Cardiac muscle cell (in vitro differentiated cells and primary cell): ENCODE data around the gene PCSK4. TPM values are rescaled to one million over a fixed set of nuclear protein-coding genes. Genes with fewer than 3 reads are reported as not detected.
"Not testable (repeated sequence)": the region's sequence is repeated elsewhere in the genome, so short reads cannot be mapped to it uniquely, and the experiment has no call there.

ENCODE experiments used
- DNase-seq, 2 donors: peaks; one replicate each; pipeline versions ENCODE4 v3.0.0 to v3.0.0-alpha.2; 2010 to 2017; ENCODE audit warnings: low read depth in 1 of 2, low spot score in 1 of 2
- H3K27ac ChIP-seq: fragments of 200-600 bp; sonication (generic); 2 replicates; pipeline ENCODE4 v1.5.1; 2016
- H3K27me3 ChIP-seq: fragments of 200-600 bp; sonication (generic); 2 replicates; pipeline ENCODE4 v1.6.0; 2016; ENCODE audit warnings: control low read depth
- H3K36me3 ChIP-seq: fragments of 200-600 bp; sonication (generic); 2 replicates; pipeline ENCODE4 v1.5.1; 2016; ENCODE audit warnings: control low read depth
- H3K4me1 ChIP-seq: fragments of 200-600 bp; sonication (generic); 2 replicates; pipeline ENCODE4 v1.8.1; 2017; ENCODE audit warnings: low read depth, mild to moderate bottlenecking, mixed run types
- H3K4me3 ChIP-seq: fragments of 200-600 bp; sonication (generic); 2 replicates; pipeline ENCODE4 v1.5.1; 2016; ENCODE audit warnings: mild to moderate bottlenecking
- H3K9me3 ChIP-seq: fragments of 200-600 bp; sonication (generic); 2 replicates; pipeline ENCODE4 v1.5.1; 2017; ENCODE audit warnings: low read depth, mild to moderate bottlenecking, control low read depth
- polyA plus RNA-seq: library from polyadenylated mRNA; unstranded; fragments of >200 nt; fragmentation: Nextera tagmentation; extraction: Ambion mirVana; gene quantifications from 2 replicates; pipeline ENCODE4 v1.2.1, GENCODE V29; 2016
- total RNA-seq: library from RNA; depleted of rRNA; stranded (reverse); fragments of >200 nt; gene quantifications from 2 replicates; pipeline ENCODE4 v1.2.3, GENCODE V29; 2016
- TF ChIP-seq, protein P1 (sequence below): IDR thresholded peaks from 2 replicates; pipeline ENCODE4 v1.5.1; 2012; ENCODE audit warnings: low read depth, mild to moderate bottlenecking, low read length

Gene PCSK4
- total and polyA plus RNA-seq, 2 experiments from 2014 or later: 9.6 to 28.6 TPM

DNA sequence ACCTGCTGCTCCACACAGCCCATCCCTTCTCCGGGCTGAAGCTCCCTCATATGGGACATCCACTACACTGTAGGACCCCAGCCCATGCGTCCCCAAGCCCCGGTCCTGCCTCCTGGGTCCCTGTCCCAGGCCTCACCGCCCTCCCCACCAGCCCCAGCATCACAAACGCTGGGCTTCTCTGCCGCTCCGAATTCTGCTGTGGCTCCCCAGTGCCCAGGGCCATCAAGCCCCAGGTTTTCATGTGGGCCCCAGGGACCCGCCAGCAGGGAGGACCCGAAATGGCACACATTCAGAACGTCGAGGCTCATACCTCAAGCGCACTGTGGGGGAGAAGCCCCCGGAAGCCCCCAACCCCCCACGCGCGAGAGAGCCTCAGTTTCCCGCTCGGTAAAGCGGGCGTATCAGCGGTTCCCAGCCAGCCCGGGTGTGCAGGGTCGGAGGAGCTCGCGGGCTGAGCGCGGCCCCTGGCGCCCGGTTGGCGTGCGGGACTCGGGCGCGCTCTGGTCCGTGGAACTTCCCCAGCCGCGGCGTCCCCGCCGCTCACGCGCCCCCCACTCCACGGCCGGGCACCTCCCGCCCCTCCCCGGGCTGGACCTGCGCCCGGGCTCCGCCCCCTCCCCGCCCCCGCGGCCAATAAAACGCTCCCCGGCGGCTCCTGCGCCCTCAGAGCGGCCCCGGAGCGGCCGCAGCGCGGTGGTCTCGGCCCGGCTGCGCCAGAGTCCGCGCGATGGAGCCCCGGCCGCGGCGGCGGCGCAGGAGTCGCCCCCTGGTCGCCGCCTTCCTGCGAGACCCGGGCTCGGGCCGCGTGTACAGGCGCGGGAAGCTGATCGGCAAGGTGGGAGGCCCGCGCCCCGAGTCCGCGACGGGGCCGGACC is 33.5 kb upstream of the PCSK4 start, which contains the start of gene PLK5:
PLK5 (plus strand) TSS at position 666 of the 875 bp plus-strand sequence. CDS start 2,920 bp downstream, outside the sequence.
- peak in 1 of 2 donors; percentile 42 for DNase-seq

DNA sequence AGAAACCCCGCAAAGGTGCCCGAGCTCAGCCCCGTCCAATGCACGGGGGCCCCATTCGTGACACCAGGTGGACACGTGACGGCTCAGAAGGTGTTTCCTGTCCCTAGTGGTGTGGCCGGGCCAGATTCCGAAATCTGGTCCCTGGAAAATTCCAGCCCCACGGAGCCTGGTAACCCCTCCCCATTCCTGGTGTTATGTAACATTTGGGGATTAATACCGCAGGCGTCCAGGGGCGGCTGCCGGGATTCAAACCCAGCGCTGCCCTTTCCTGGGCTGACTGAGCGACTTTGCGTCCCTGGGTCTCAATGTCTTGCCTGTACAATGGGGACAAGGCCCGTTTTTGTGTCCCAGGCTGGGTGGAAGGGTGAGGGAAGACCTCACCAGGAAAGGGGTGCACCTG is 32.7 kb upstream of the PCSK4 start:
- TF ChIP-seq, protein P1, sequence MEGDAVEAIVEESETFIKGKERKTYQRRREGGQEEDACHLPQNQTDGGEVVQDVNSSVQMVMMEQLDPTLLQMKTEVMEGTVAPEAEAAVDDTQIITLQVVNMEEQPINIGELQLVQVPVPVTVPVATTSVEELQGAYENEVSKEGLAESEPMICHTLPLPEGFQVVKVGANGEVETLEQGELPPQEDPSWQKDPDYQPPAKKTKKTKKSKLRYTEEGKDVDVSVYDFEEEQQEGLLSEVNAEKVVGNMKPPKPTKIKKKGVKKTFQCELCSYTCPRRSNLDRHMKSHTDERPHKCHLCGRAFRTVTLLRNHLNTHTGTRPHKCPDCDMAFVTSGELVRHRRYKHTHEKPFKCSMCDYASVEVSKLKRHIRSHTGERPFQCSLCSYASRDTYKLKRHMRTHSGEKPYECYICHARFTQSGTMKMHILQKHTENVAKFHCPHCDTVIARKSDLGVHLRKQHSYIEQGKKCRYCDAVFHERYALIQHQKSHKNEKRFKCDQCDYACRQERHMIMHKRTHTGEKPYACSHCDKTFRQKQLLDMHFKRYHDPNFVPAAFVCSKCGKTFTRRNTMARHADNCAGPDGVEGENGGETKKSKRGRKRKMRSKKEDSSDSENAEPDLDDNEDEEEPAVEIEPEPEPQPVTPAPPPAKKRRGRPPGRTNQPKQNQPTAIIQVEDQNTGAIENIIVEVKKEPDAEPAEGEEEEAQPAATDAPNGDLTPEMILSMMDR: no peak
- Histone ChIP-seq H3K4me1 (no peaks in the 10 kb centered on the region), H3K27ac (no peak overlapping the region), H3K9me3 (no peaks in the 10 kb centered on the region), H3K27me3 (peaks cover 77% of the 10 kb centered on the region), H3K36me3 (no peaks in the 10 kb centered on the region), H3K4me3 (no peak overlapping the region)
- DNase-seq: no peak

More for the DNA sequence above, 33.5 kb upstream of the PCSK4 start, which contains the start of gene PLK5:
- TF ChIP-seq, protein P1: no peak
- H3K9me3 ChIP-seq: no peaks in the 10 kb centered on the region
- no peaks in the 10 kb centered on the region for H3K4me1 ChIP-seq
- H3K36me3 ChIP-seq: no peaks in the 10 kb centered on the region
- peak within 1 kb of the TSS; percentile 28 for H3K4me3 ChIP-seq
- no peak within 1 kb of the TSS for H3K27ac ChIP-seq
- peaks cover 77% of the 10 kb centered on the region for H3K27me3 ChIP-seq

DNA sequence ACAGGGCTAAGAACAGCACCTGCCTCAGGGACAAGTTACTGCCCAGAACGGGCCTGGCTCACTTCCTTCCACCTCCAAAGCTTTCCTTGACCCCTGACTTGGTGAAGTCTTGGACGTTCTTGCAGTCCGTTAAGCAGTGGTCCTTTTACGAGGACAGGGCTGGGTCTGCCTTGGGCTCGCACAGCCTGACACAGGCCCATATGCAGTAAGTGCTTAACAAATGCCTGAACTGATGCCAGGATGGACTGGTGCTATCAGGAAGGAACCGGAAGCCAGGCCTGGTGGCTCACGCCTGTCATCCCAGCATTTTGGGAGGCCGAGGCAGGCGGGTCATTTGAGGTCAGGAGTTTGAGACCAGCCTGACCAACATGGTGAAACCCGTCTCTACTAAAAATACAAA is 31.9 kb upstream of the PCSK4 start:
- Histone ChIP-seq H3K4me3 (no peak overlapping the region), H3K27ac (no peak overlapping the region), H3K9me3 (no peaks in the 10 kb centered on the region), H3K36me3 (no peaks in the 10 kb centered on the region), H3K27me3 (peaks cover 69% of the 10 kb centered on the region), H3K4me1 (no peaks in the 10 kb centered on the region)
- TF ChIP-seq, protein P1: no peak
- peak in 1 of 2 donors; percentile 37 for DNase-seq

DNA sequence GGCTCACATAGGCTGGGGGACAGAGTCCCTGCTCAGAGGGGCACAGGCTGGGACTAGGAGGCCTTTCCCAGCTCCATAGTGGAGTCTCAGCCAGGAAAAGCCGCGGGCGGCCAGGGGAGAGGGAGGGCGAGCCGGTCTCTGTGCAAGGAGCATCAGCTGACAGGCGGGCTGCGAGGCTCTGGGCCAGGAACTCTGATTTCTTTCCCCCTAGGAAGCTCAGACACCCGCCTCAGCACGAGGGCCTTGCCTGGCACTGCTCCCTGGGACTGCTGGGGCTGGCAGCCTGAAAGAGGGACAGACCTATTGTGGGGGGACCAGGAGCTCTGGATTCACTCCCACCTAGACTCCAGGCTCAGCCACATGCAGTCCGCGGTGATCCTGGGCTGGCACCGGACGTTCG is 31.5 kb upstream of the PCSK4 start:
- Histone ChIP-seq H3K4me1 (no peaks in the 10 kb centered on the region), H3K4me3 (no peak overlapping the region), H3K36me3 (no peaks in the 10 kb centered on the region), H3K27me3 (peaks cover 65% of the 10 kb centered on the region), H3K9me3 (no peaks in the 10 kb centered on the region), H3K27ac (no peak overlapping the region)
- TF ChIP-seq, protein P1: no peak
- DNase-seq: peak in 1 of 2 donors; percentile 37

DNA sequence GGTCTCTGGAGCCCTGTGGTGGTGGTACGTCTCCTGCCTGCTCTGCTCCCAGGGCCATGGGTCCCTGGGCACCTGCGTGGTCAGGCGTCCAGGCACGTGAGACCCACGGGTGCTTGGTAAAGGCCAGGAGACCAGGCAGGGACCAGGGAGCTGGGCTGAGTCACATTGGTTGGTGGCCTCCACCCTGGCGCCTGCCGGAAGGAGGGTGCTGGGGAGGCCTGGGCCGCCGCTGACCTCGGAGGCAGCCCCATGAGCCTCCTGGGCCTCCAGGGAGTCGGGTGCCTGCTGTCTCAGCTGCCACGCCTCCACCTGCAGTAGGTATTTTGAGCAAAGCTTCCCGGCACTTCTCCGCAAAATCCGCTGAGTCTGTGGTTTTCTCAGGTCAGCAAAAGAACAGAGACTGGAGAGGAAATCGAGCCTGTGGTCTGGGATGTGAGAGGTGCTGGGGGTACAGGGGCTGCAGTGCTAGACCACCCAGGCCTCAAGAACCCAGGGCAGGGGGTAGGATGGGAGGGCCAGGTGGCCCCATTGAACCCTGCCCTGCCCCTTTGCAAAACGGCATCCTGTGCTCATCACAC is 30.1 kb upstream of the PCSK4 start:
- Histone ChIP-seq H3K27me3 (peaks cover 51% of the 10 kb centered on the region), H3K36me3 (no peaks in the 10 kb centered on the region), H3K4me3 (no peak overlapping the region), H3K9me3 (no peaks in the 10 kb centered on the region), H3K4me1 (no peaks in the 10 kb centered on the region), H3K27ac (no peak overlapping the region)
- TF ChIP-seq, protein P1: no peak
- DNase-seq: no peak

DNA sequence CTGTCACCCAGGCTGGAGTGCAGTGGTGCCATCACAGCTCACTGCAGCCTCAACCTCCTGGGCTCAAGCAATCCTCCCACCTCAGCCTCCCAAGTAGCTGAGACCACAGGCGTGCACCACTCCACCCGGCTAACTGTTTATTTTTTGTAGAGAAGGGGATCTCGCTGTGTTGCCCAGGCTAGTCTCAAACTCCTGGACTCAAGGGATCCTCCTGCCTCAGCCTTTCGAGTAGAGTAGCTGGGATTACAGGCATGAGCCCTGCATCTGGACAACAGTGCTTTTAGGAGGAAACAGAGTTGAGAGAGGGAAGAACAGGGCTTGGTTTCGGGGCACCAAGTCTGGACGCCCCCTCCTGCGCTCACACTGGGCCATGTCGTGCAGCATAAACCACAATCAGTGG is 29.7 kb upstream of the PCSK4 start:
- H3K4me3 ChIP-seq, DNase-seq, H3K9me3 ChIP-seq, H3K36me3 ChIP-seq, H3K4me1 ChIP-seq, H3K27ac ChIP-seq: not testable (repeated sequence)
- H3K27me3 ChIP-seq: peaks cover 46% of the 10 kb centered on the region
